PC-3 (cell line): ENCODE measurements around the gene SLC15A5.

ENCODE experiments used
- CTCF ChIP-seq: fragments of 300-600 bp; sonication (generic); conservative IDR thresholded peaks from 2 replicates; pipeline ENCODE4 v1.5.1; 2017; ENCODE audit warnings: antibody characterized with exemption, low read depth, mild to moderate bottlenecking, low read length
- EZH2 ChIP-seq: fragments of 300-600 bp; sonication (generic); IDR thresholded peaks from one replicate; pipeline ENCODE4 v1.6.1; 2017; ENCODE audit warnings: antibody characterized with exemption, mild to moderate bottlenecking, low read length; ENCODE audit not compliant: unreplicated experiment
- EZH2phosphoT487 ChIP-seq: fragments of 300-600 bp; sonication (generic); IDR thresholded peaks from 2 replicates; pipeline ENCODE4 v1.6.1; 2018; ENCODE audit warnings: mild to moderate bottlenecking, antibody characterized with exemption, low read length, borderline replicate concordance

- TF ChIP-seq CTCF, result no peak
- TF ChIP-seq EZH2phosphoT487, result no peak
- no peak for TF ChIP-seq EZH2
Measured at GRCh38 chr12:16148938-16149337, 128.5 kb downstream of the SLC15A5 start.
